Astrocyte (in vitro differentiated cells and primary cell): ENCODE measurements around the gene PVALEF.

ENCODE experiments used
- CTCF ChIP-seq: IDR thresholded peaks from 2 replicates; pipeline ENCODE4 v1.5.1; 2011; ENCODE audit warnings: low read depth, mild to moderate bottlenecking, inconsistent platforms, low read length, moderate library complexity; ENCODE audit not compliant: insufficient read depth
- EZH2 ChIP-seq: IDR thresholded peaks from 2 replicates; pipeline ENCODE4 v1.6.1; 2012; ENCODE audit warnings: mild to moderate bottlenecking, low read length, inconsistent platforms; ENCODE audit not compliant: insufficient read depth

GRCh38 chr17:81182596-81182995, 17.3 kb downstream of the PVALEF start:
- TF ChIP-seq EZH2 (no peak), CTCF (no peak)
